ENCODE results near the gene SDC1. TPM values are rescaled to one million over a fixed set of nuclear protein-coding genes. Genes with fewer than 3 reads are reported as not detected.
A peak's percentile ranks its signal among the peaks of the same experiment; 100 is the strongest.

The SDC1 gene
- total and polyA plus RNA-seq, 2 of the 8 experiments (the other 6 are each of a cell fraction or from before 2014, with no cell fraction given): 45.3 to 73.3 TPM

DNA sequence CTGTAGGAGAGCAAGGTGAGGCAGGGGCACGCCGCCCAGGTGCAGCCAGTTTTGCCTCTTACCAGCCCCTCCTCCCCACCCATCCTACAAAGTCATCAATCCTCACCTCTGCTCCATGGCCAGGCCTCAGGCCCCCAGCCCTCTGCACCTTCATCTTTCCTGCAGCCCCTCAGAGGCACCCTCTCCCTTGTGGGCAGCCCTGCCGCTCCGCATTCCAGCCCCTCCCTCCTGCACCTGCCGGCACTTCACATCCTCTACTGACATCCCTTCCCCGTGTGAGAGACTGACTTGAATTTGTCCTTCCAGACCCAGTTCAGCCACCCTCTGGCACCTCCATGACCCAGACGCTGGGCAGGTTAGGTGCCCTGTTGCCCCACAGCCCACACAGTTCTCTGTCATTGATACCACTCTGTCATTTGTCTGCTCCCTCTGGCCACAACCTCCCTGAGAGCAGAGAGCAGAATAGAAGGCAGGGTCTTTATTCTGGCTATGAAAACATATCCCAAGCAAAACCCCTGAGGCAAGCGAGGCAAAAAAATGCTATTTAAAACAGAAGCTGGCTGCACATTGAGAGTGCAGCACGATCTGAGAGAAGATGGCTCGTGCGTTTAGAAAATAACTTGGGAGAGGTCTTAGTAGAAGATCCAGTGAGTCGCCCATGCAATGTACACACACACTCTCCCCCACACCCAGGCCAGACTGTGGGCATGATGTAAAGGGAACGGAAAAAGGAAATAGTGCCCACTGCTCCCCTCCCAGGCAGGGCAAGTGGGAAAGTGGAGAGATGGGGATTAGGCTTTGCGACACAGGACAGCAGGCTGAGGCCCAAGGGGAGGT is 25.9 kb downstream of the SDC1 start:
- ChIA-PET POLR2A (ENCODE audit: partially characterized antibody) (no interaction called here), CTCF (ENCODE audit: partially characterized antibody) (interaction anchor here (1.4 to 2.8 kb wide), 3 partner anchors 8 to 93 kb away, joined by 3 to 14 read pairs (median 4); no protein-coding TSS in a partner anchor)
- Histone ChIP-seq H3K4me3 (ENCODE audit: extremely low read depth in 1 of 4, insufficient read depth in 2 of 4, low read depth in 3 of 4, low read length in 4 of 4) (no peak overlapping the region), H4K91ac (replicated peaks; ENCODE audit: insufficient read length, low read length) (no peak overlapping the region), H2AFZ (ENCODE audit: low read length) (no peak overlapping the region), H3K79me2 (ENCODE audit: control insufficient read depth in 1 of 2, insufficient read depth in 2 of 2, low read length in 2 of 2) (no peaks in the 10 kb centered on the region), H2BK15ac (ENCODE audit: low read length) (no peak overlapping the region; the same call in 1 of the 2 replicates), H3K18ac (ENCODE audit: extremely low read depth, low read length) (no peak overlapping the region), H3K36me3 (ENCODE audit: control insufficient read depth in 2 of 4, insufficient read depth in 4 of 4, low read length in 3 of 4) (peaks cover 4 to 35% (median 21%) of the 10 kb centered on the region in 4 experiments; a peak in 6 of 8 replicates), H3K4me1 (replicated peaks in 1 of 4; ENCODE audit: control insufficient read depth in 3 of 4, insufficient read depth in 4 of 4, low read length in 3 of 4) (peaks cover 0 to 5% (median 0%) of the 10 kb centered on the region in 4 experiments; a peak in 1 of 7 replicates), H3K23ac (ENCODE audit: insufficient read length) (no peak overlapping the region), H3K23me2 (ENCODE audit: low read depth, low read length) (no peaks in the 10 kb centered on the region), H4K20me1 (replicated peaks in 1 of 2; ENCODE audit: control insufficient read depth in 1 of 2, insufficient read depth in 2 of 2, low read length in 2 of 2) (peaks cover 0 to 4% of the 10 kb centered on the region in 2 experiments), H3K4ac (replicated peaks; ENCODE audit: insufficient read length, low read depth, low read length) (no peak overlapping the region), H3K79me1 (ENCODE audit: low read depth, low read length) (no peaks in the 10 kb centered on the region), H2BK5ac (ENCODE audit: low read depth, low read length) (no peak overlapping the region), H3K27me3 (replicated peaks in 1 of 4; ENCODE audit: control insufficient read depth in 3 of 4, extremely low read depth in 1 of 4, insufficient read depth in 3 of 4, low read length in 3 of 4) (no peaks in the 10 kb centered on the region), H3K14ac (ENCODE audit: insufficient read length) (no peak overlapping the region), H3K27ac (ENCODE audit: low read depth, low read length) (no peak overlapping the region), H2BK12ac (ENCODE audit: low read depth, low read length) (no peak overlapping the region), H3K4me2 (ENCODE audit: insufficient read depth in 1 of 2, low read depth in 2 of 2, low read length in 2 of 2) (no peak overlapping the region), H4K8ac (ENCODE audit: extremely low read depth, insufficient read depth, low read length) (no peak overlapping the region), H2BK20ac (ENCODE audit: low read length) (no peak overlapping the region), H2BK120ac (replicated peaks; ENCODE audit: low read depth, low read length) (no peak overlapping the region), H3K9ac (replicated peaks in 1 of 4; ENCODE audit: extremely low read depth in 1 of 4, low read depth in 3 of 4, low read length in 3 of 4) (no peak overlapping the region), H4K5ac (ENCODE audit: insufficient read length, low read depth, low read length) (no peak overlapping the region), H3K9me3 (ENCODE audit: insufficient read depth in 2 of 2, low read depth in 1 of 2, low read length in 1 of 2) (no peaks in the 10 kb centered on the region; a peak in 1 of 4 replicates), H2AK5ac (ENCODE audit: low read depth, low read length) (no peak overlapping the region), H3K56ac (replicated peaks; ENCODE audit: insufficient read length, low read depth, low read length) (no peak overlapping the region)
- FAIRE-seq: no peak
- DNase-seq (ENCODE audit: low read depth in 1 of 2, low spot score in 2 of 2): no peak
- TF ChIP-seq TEAD4 (IDR thresholded peaks at IDR 0.05; ENCODE audit: low read depth, low read length): peak; percentile 89
- TF ChIP-seq TBP (IDR thresholded peaks at IDR 0.05; ENCODE audit: low read depth, low read length): no peak
- TF ChIP-seq RFX5 (IDR thresholded peaks at IDR 0.05; ENCODE audit: borderline replicate concordance, low read depth, low read length): no peak
- WGBS, 2 experiments (ENCODE audit: extremely low coverage in 1 of 2, insufficient coverage in 1 of 2, insufficient read length in 1 of 2, insufficient replicate concordance in 2 of 2, low coverage in 1 of 2, low lambda C conversion rate in 2 of 2, missing lambda C conversion rate in 1 of 2): 78% methylated on average over 14 of the region's 14 CpGs; no CpG with 5 or more reads in 1 of the 2 experiments
